ENCODE results near the gene CUEDC1.
"Not testable (repeated sequence)": the region's sequence is repeated elsewhere in the genome, so short reads cannot be mapped to it uniquely, and the experiment has no call there.

Gene CUEDC1

GRCh38 chr17:57985675-57985974, 30.4 kb upstream of the CUEDC1 start:
- no peak for DNase-seq (ENCODE audit: low read depth)

GRCh38 chr17:57984936-57985674, 29.9 kb upstream of the CUEDC1 start:
- DNase-seq (ENCODE audit: low read depth) = no peak

- no peak for DNase-seq (ENCODE audit: low read depth)
Observed at GRCh38 chr17:57984261-57984890, 29.2 kb upstream of the CUEDC1 start.

GRCh38 chr17:57983446-57983845, 28.2 kb upstream of the CUEDC1 start:
- no peak for DNase-seq (ENCODE audit: low read depth)

GRCh38 chr17:57982452-57983170, 27.4 kb upstream of the CUEDC1 start:
- no peak for DNase-seq (ENCODE audit: low read depth)

GRCh38 chr17:57980522-57980921, 25.3 kb upstream of the CUEDC1 start:
- no peak for DNase-seq (ENCODE audit: low read depth)

GRCh38 chr17:57979076-57979475, 23.9 kb upstream of the CUEDC1 start:
- DNase-seq (ENCODE audit: low read depth) = no peak

GRCh38 chr17:57976594-57976993, 21.4 kb upstream of the CUEDC1 start:
- DNase-seq (ENCODE audit: low read depth) = no peak

- DNase-seq (ENCODE audit: low read depth) = no peak
Observed at GRCh38 chr17:57975044-57975443, 19.8 kb upstream of the CUEDC1 start.

- not testable (repeated sequence) for DNase-seq (ENCODE audit: low read depth)
Observed at GRCh38 chr17:57974053-57974824, 19.0 kb upstream of the CUEDC1 start.

GRCh38 chr17:57972151-57972550, 16.9 kb upstream of the CUEDC1 start:
- DNase-seq (ENCODE audit: low read depth) = no peak

- DNase-seq (ENCODE audit: low read depth) = no peak
Observed at GRCh38 chr17:57971572-57971971, 16.4 kb upstream of the CUEDC1 start.

GRCh38 chr17:57970710-57971109, 15.5 kb upstream of the CUEDC1 start:
- DNase-seq (ENCODE audit: low read depth) = no peak

GRCh38 chr17:57968456-57968855, 13.2 kb upstream of the CUEDC1 start:
- no peak for DNase-seq (ENCODE audit: low read depth)

GRCh38 chr17:57966875-57967274, 11.7 kb upstream of the CUEDC1 start:
- DNase-seq (ENCODE audit: low read depth) = no peak

GRCh38 chr17:57966246-57966645, 11.0 kb upstream of the CUEDC1 start:
- no peak for DNase-seq (ENCODE audit: low read depth)

GRCh38 chr17:57965521-57966160, 10.4 kb upstream of the CUEDC1 start:
- no peak for DNase-seq (ENCODE audit: low read depth)

GRCh38 chr17:57963149-57963511, 7.9 kb upstream of the CUEDC1 start:
- no peak for DNase-seq (ENCODE audit: low read depth)

GRCh38 chr17:57962279-57963148, 7.3 kb upstream of the CUEDC1 start:
- no peak for DNase-seq (ENCODE audit: low read depth)

- no peak for DNase-seq (ENCODE audit: low read depth)
Observed at GRCh38 chr17:57959929-57960328, 4.7 kb upstream of the CUEDC1 start.

GRCh38 chr17:57958391-57958790, 3.2 kb upstream of the CUEDC1 start:
- DNase-seq (ENCODE audit: low read depth) = not testable (repeated sequence)

Data from activated T-helper 9 cell treated with anti-CD3 and anti-CD28 coated beads, Interleukin-2, amount 50 U/mL, for 16 hours (primary cell).